HepG2 (cell line): ENCODE results near the gene BCAS1. TPM values are rescaled to one million over a fixed set of nuclear protein-coding genes. Genes with fewer than 3 reads are reported as not detected.
A peak's percentile ranks its signal among the peaks of the same experiment; 100 is the strongest.

Experiments
- ADNP ChIP-seq: sonication (generic); formaldehyde crosslinking; IDR thresholded peaks from 2 replicates; pipeline ENCODE4 v1.4.0; 2020; ENCODE audit warnings: missing genetic modification reagents
- AGO2 ChIP-seq: fragments of 200-400 bp; formaldehyde crosslinking; optimal IDR thresholded peaks from 2 replicates; pipeline ENCODE3; 2017; ENCODE audit warnings: mild to moderate bottlenecking, low read depth, low read length, moderate library complexity
- ARHGAP35 ChIP-seq: sonication (generic); formaldehyde crosslinking; IDR thresholded peaks from 2 replicates; pipeline ENCODE4 v1.9.0; 2022; ENCODE audit warnings: mild to moderate bottlenecking, inconsistent platforms, moderate library complexity, missing genetic modification reagents, borderline replicate concordance
- ARNTL ChIP-seq: sonication (generic); formaldehyde crosslinking; IDR thresholded peaks from 2 replicates; pipeline ENCODE4 v1.4.0; 2020; ENCODE audit warnings: mild to moderate bottlenecking, missing genetic modification reagents
- ETV5 ChIP-seq: IDR thresholded peaks from 2 replicates; pipeline ENCODE4 v1.6.1; 2018; ENCODE audit warnings: missing biosample characterization, missing genetic modification reagents, inconsistent platforms, borderline replicate concordance
- FOSL1 ChIP-seq: sonication (generic); formaldehyde crosslinking; IDR thresholded peaks from 2 replicates; pipeline ENCODE4 v1.9.0; 2021; ENCODE audit warnings: missing genetic modification reagents, borderline replicate concordance
- HNF4G ChIP-seq, 2 experiments: sonication (generic) in 1 of 2; formaldehyde crosslinking in 1 of 2; IDR thresholded peaks; 2 replicates each; pipeline versions ENCODE4 v1.4.0 to v1.6.1; 2011 to 2020; ENCODE audit warnings: borderline replicate concordance in 2 of 2, low read depth in 2 of 2, mild to moderate bottlenecking in 2 of 2, low read length in 1 of 2, missing genetic modification reagents in 1 of 2, moderate library complexity in 1 of 2
- KLF13 ChIP-seq: sonication (generic); formaldehyde crosslinking; IDR thresholded peaks from 2 replicates; pipeline ENCODE4 v1.4.0; 2020; ENCODE audit warnings: mild to moderate bottlenecking, missing genetic modification reagents
- NBN ChIP-seq: fragments of 450-650 bp; conservative IDR thresholded peaks from 2 replicates; pipeline ENCODE4 v1.6.1; 2017
- SMARCC2 ChIP-seq: fragments of 450-650 bp; IDR thresholded peaks from 2 replicates; pipeline ENCODE4 v1.6.1; 2017; ENCODE audit warnings: antibody characterized with exemption, mild to moderate bottlenecking
- SMYD3 ChIP-seq: sonication (generic); formaldehyde crosslinking; IDR thresholded peaks from 2 replicates; pipeline ENCODE4 v1.8.1; 2023; ENCODE audit warnings: mild to moderate bottlenecking, missing genetic modification reagents
- ZBTB7A ChIP-seq: sonication (generic); formaldehyde crosslinking; IDR thresholded peaks from 2 replicates; pipeline ENCODE4 v1.8.0; 2022; ENCODE audit warnings: mild to moderate bottlenecking, missing genetic modification reagents
- ZFP36L2 ChIP-seq: sonication (generic); formaldehyde crosslinking; IDR thresholded peaks from 2 replicates; pipeline ENCODE4 v1.4.0; 2020; ENCODE audit warnings: missing genetic modification reagents
- ZKSCAN1 ChIP-seq: fragments of 150-350 bp; IDR thresholded peaks from 2 replicates; pipeline ENCODE4 v1.6.1; 2014; ENCODE audit warnings: low read length
- ZNF282 ChIP-seq: fragments of 450-650 bp; IDR thresholded peaks from 2 replicates; pipeline ENCODE4 v1.6.1; 2018; ENCODE audit not compliant: partially characterized antibody
- ZNF446 ChIP-seq: sonication (generic); formaldehyde crosslinking; IDR thresholded peaks from 2 replicates; pipeline ENCODE4 v1.5.0; 2020; ENCODE audit warnings: mild to moderate bottlenecking, missing genetic modification reagents
- ZNF670 ChIP-seq: sonication (generic); formaldehyde crosslinking; IDR thresholded peaks from 2 replicates; pipeline ENCODE4 v1.8.0; 2022; ENCODE audit warnings: mild to moderate bottlenecking, missing genetic modification reagents, borderline replicate concordance
- ZNF775 ChIP-seq: sonication (generic); formaldehyde crosslinking; IDR thresholded peaks from 2 replicates; pipeline ENCODE4 v1.4.0; 2020; ENCODE audit warnings: missing genetic modification reagents, mild to moderate bottlenecking, moderate library complexity, borderline replicate concordance
- ZNF83 ChIP-seq: sonication (generic); formaldehyde crosslinking; IDR thresholded peaks from 2 replicates; pipeline ENCODE4 v1.4.0; 2020; ENCODE audit warnings: missing genetic modification reagents, mild to moderate bottlenecking, borderline replicate concordance
- ZNF839 ChIP-seq: sonication (generic); formaldehyde crosslinking; IDR thresholded peaks from 2 replicates; pipeline ENCODE4 v1.4.0; 2020; ENCODE audit warnings: missing genetic modification reagents, mild to moderate bottlenecking, borderline replicate concordance
- ZSCAN25 ChIP-seq: sonication (generic); formaldehyde crosslinking; IDR thresholded peaks from 2 replicates; pipeline ENCODE4 v1.8.0; 2022; ENCODE audit warnings: mild to moderate bottlenecking, missing genetic modification reagents
- polyA plus RNA-seq, 8 experiments: library from polyadenylated mRNA; depleted of rRNA in 3 of 8; stranded (reverse) in 7 of 8; unstranded in 1 of 8; fragments of >200 nt; fragmentation: Illumina TruSeq in 4 of 8; extraction: Trizol in 4 of 8; gene quantifications; 2 replicates each; pipeline versions ENCODE4 v1.2.1 to v1.2.3, GENCODE V29; 2011 to 2016; ENCODE audit warnings: low read depth in 4 of 8, missing spikeins in 1 of 8, mixed read lengths in 1 of 8; ENCODE audit not compliant: insufficient read depth in 1 of 8
- total RNA-seq, 5 experiments: library from RNA; depleted of rRNA; stranded (reverse); fragments of >200 nt; fragmentation: Illumina TruSeq; extraction: Trizol; gene quantifications; 2 replicates each; pipeline ENCODE4 v1.2.3, GENCODE V29; 2016; ENCODE audit warnings: low read depth in 1 of 5
- TF ChIP-seq, protein P1 (sequence below): sonication (generic); formaldehyde crosslinking; IDR thresholded peaks from 2 replicates; pipeline ENCODE4 v1.5.0; 2020; ENCODE audit warnings: mild to moderate bottlenecking, missing genetic modification reagents
- TF ChIP-seq, protein P2 (sequence below): IDR thresholded peaks from 2 replicates; pipeline ENCODE4 v1.6.1; 2016; ENCODE audit warnings: low read depth, control low read depth
- TF ChIP-seq, protein P3 (sequence below): sonication (generic); formaldehyde crosslinking; conservative IDR thresholded peaks from 2 replicates; pipeline ENCODE4 v1.5.0; 2020; ENCODE audit warnings: missing genetic modification reagents

Gene BCAS1
- total and polyA plus RNA-seq, 2 of the 13 experiments (the other 11 are each of a cell fraction or from before 2014, with no cell fraction given) = 0.55 to 0.91 TPM

DNA sequence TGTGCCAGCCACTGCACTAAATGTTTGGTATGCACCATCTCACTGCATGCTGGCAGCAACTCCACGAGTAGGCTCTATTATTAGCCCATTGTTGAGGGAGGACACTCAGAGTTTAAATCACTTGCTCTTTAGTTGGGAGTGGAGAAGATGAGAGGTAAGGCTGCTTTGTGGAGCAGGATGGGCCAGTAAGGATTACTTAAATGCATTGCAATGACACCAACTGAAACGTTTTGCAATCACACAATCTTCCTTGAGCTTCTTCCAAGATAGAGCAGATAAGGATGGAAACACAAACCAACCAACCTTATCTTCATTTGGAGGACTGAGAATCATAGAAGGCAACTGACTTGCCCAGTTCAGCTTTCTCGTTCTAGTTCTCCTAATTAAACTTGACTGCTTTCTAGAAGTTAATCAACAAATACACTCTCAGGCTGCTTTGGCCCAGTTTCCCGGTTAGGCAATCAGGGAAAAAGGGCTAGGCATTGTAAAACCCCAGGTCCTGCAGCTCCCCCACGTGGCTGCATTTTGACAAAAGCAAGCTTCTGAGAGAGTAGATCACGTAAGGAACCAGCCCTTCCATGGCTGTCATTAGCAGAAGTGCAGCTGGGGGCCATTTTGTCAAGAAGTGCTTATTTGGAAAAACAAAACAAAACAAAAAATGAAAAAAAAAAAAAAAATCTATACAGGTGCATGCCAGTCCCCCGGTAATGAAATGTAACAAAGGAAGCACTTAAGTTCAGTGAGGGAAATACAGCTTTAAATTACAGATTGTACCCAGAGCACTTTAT is 130.6 kb downstream of the BCAS1 start (continued):
- TF ChIP-seq, protein P1, sequence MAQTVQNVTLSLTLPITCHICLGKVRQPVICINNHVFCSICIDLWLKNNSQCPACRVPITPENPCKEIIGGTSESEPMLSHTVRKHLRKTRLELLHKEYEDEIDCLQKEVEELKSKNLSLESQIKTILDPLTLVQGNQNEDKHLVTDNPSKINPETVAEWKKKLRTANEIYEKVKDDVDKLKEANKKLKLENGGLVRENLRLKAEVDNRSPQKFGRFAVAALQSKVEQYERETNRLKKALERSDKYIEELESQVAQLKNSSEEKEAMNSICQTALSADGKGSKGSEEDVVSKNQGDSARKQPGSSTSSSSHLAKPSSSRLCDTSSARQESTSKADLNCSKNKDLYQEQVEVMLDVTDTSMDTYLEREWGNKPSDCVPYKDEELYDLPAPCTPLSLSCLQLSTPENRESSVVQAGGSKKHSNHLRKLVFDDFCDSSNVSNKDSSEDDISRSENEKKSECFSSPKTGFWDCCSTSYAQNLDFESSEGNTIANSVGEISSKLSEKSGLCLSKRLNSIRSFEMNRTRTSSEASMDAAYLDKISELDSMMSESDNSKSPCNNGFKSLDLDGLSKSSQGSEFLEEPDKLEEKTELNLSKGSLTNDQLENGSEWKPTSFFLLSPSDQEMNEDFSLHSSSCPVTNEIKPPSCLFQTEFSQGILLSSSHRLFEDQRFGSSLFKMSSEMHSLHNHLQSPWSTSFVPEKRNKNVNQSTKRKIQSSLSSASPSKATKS = no peak
- TF ChIP-seq ZNF282 = no peak
- TF ChIP-seq ZNF446 (CRISPR knock-in tag) = no peak
- TF ChIP-seq ZBTB7A (CRISPR knock-in tag) = peak; percentile 42; the same call in 1 of the 2 replicates
- TF ChIP-seq, protein P2, sequence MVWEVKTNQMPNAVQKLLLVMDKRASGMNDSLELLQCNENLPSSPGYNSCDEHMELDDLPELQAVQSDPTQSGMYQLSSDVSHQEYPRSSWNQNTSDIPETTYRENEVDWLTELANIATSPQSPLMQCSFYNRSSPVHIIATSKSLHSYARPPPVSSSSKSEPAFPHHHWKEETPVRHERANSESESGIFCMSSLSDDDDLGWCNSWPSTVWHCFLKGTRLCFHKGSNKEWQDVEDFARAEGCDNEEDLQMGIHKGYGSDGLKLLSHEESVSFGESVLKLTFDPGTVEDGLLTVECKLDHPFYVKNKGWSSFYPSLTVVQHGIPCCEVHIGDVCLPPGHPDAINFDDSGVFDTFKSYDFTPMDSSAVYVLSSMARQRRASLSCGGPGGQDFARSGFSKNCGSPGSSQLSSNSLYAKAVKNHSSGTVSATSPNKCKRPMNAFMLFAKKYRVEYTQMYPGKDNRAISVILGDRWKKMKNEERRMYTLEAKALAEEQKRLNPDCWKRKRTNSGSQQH = no peak
- no peak for TF ChIP-seq ZFP36L2 (CRISPR knock-in tag)
- peak; percentile 68; the same call in 1 of the 2 replicates for TF ChIP-seq SMYD3 (CRISPR knock-in tag)
- no peak for TF ChIP-seq AGO2
- TF ChIP-seq, protein P3, sequence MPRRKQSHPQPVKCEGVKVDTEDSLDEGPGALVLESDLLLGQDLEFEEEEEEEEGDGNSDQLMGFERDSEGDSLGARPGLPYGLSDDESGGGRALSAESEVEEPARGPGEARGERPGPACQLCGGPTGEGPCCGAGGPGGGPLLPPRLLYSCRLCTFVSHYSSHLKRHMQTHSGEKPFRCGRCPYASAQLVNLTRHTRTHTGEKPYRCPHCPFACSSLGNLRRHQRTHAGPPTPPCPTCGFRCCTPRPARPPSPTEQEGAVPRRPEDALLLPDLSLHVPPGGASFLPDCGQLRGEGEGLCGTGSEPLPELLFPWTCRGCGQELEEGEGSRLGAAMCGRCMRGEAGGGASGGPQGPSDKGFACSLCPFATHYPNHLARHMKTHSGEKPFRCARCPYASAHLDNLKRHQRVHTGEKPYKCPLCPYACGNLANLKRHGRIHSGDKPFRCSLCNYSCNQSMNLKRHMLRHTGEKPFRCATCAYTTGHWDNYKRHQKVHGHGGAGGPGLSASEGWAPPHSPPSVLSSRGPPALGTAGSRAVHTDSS = no peak
- TF ChIP-seq KLF13 (CRISPR knock-in tag) = no peak
- no peak for TF ChIP-seq ZNF83 (CRISPR knock-in tag)
- no peak for TF ChIP-seq SMARCC2
- no peak for TF ChIP-seq ZKSCAN1
- no peak for TF ChIP-seq ZNF839 (CRISPR knock-in tag)
- no peak for TF ChIP-seq ZNF670 (CRISPR knock-in tag)
- TF ChIP-seq HNF4G (IDR thresholded peaks at IDR 0.05; ENCODE audit: borderline replicate concordance, low read depth, low read length) = no peak
- no peak for TF ChIP-seq HNF4G (CRISPR knock-in tag; IDR thresholded peaks at IDR 0.05; ENCODE audit: borderline replicate concordance, low read depth)
- no peak for TF ChIP-seq NBN
- no peak for TF ChIP-seq ZNF775 (CRISPR knock-in tag)
- TF ChIP-seq ZSCAN25 (CRISPR knock-in tag) = 0 out of 2 replicates have a peak, but pooled peaks have one; percentile 48
- peak; percentile 60; the same call in 1 of the 2 replicates for TF ChIP-seq ETV5 (CRISPR knock-in tag)
- no peak for TF ChIP-seq ADNP (CRISPR knock-in tag)
- TF ChIP-seq ARHGAP35 (CRISPR knock-in tag) = no peak
- no peak for TF ChIP-seq FOSL1 (CRISPR knock-in tag)
- TF ChIP-seq ARNTL (CRISPR knock-in tag) = no peak
